A172 (cell line): ENCODE results near the gene CLEC16A. TPM values are rescaled to one million over a fixed set of nuclear protein-coding genes. Genes with fewer than 3 reads are reported as not detected.

ENCODE experiments used
- DNase-seq: peaks from one replicate; pipeline ENCODE4 v3.0.0-alpha.2; 2015; ENCODE audit warnings: low spot score
- total RNA-seq: library from RNA; depleted of rRNA; stranded (reverse); fragments of >200 nt; shearing (Covaris generic); gene quantifications from 2 replicates; pipeline ENCODE4 v1.2.3, GENCODE V29; 2014

CLEC16A gene
- total RNA-seq, 1 experiment from 2014 or later = 17.3 TPM

GRCh38 chr16:11158018-11158417, 213.7 kb downstream of the CLEC16A start:
- no peak for DNase-seq

GRCh38 chr16:11159282-11159681, 214.9 kb downstream of the CLEC16A start:
- DNase-seq = no peak

- DNase-seq = no peak
Measured at GRCh38 chr16:11160676-11161115, 216.3 kb downstream of the CLEC16A start.

GRCh38 chr16:11161439-11161838, 217.1 kb downstream of the CLEC16A start:
- DNase-seq = no peak

- no peak for DNase-seq
Measured at GRCh38 chr16:11161974-11162373, 217.6 kb downstream of the CLEC16A start.

- no peak for DNase-seq
Measured at GRCh38 chr16:11162586-11163268, 218.4 kb downstream of the CLEC16A start.

GRCh38 chr16:11163761-11164261, 219.4 kb downstream of the CLEC16A start:
- no peak for DNase-seq

- DNase-seq = no peak
Measured at GRCh38 chr16:11164482-11165270, 220.3 kb downstream of the CLEC16A start.

- no peak for DNase-seq
Measured at GRCh38 chr16:11165349-11165748, 221.0 kb downstream of the CLEC16A start.

GRCh38 chr16:11165894-11166665, 221.7 kb downstream of the CLEC16A start:
- no peak for DNase-seq

GRCh38 chr16:11167581-11167980, 223.2 kb downstream of the CLEC16A start:
- DNase-seq = no peak

- no peak for DNase-seq
Measured at GRCh38 chr16:11168386-11169051, 224.2 kb downstream of the CLEC16A start.

- no peak for DNase-seq
Measured at GRCh38 chr16:11169641-11170040, 225.3 kb downstream of the CLEC16A start.

GRCh38 chr16:11170201-11170600, 225.8 kb downstream of the CLEC16A start:
- no peak for DNase-seq

- no peak for DNase-seq
Measured at GRCh38 chr16:11170696-11171447, 226.5 kb downstream of the CLEC16A start.

GRCh38 chr16:11171448-11171709, 227.0 kb downstream of the CLEC16A start:
- DNase-seq = no peak

GRCh38 chr16:11171757-11172299, 227.5 kb downstream of the CLEC16A start:
- DNase-seq = no peak

GRCh38 chr16:11173426-11173825, 229.1 kb downstream of the CLEC16A start:
- no peak for DNase-seq

- DNase-seq = no peak
Measured at GRCh38 chr16:11174141-11174540, 229.8 kb downstream of the CLEC16A start.

GRCh38 chr16:11175106-11175786, 230.9 kb downstream of the CLEC16A start:
- no peak for DNase-seq
